Endothelial cell of umbilical vein (primary cell): Measurements from ENCODE around the gene RASL10A.

Experiments
- EZH2 ChIP-seq: IDR thresholded peaks from 2 replicates; pipeline ENCODE4 v1.6.1; 2012; ENCODE audit warnings: borderline replicate concordance, low read depth, mild to moderate bottlenecking, moderate library complexity, low read length, inconsistent platforms; ENCODE audit not compliant: severe bottlenecking
- MYC ChIP-seq: IDR thresholded peaks from one replicate; pipeline ENCODE4 v1.6.1; 2011; ENCODE audit warnings: mild to moderate bottlenecking, low read depth, low read length
- TF ChIP-seq, protein P1 (sequence below), 2 donors: IDR thresholded peaks; 1 replicate in 1 of 2; 2 replicates in 1 of 2; pipeline ENCODE4 v1.5.1; 2011; ENCODE audit warnings: low read length in 2 of 2, mild to moderate bottlenecking in 2 of 2, moderate library complexity in 2 of 2, control low read depth in 1 of 2, inconsistent platforms in 1 of 2, low read depth in 1 of 2; ENCODE audit not compliant: insufficient read depth in 1 of 2; ENCODE audit errors: extremely low read depth in 1 of 2

DNA sequence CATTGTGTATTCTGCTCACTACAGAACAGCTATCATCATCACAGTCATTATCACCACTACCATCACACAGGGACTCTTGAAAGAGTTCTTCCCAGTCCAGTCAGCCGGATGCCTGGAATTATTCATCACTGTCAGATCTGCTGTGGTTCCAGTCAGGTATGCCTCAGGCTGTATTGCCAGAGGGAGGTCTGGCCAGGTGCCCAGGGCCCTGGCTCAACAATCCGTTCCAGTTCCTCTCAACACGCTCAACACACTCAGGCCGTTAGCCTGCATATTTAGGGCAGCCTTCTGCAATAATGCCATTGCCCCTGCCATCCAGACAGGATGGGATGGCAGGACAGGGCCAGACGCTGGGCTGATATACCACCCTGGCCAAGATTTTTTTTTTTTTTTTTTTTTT, 28.6 kb upstream of the RASL10A start:
- TF ChIP-seq EZH2 (no peak), MYC (no peak)
- TF ChIP-seq, protein P1, sequence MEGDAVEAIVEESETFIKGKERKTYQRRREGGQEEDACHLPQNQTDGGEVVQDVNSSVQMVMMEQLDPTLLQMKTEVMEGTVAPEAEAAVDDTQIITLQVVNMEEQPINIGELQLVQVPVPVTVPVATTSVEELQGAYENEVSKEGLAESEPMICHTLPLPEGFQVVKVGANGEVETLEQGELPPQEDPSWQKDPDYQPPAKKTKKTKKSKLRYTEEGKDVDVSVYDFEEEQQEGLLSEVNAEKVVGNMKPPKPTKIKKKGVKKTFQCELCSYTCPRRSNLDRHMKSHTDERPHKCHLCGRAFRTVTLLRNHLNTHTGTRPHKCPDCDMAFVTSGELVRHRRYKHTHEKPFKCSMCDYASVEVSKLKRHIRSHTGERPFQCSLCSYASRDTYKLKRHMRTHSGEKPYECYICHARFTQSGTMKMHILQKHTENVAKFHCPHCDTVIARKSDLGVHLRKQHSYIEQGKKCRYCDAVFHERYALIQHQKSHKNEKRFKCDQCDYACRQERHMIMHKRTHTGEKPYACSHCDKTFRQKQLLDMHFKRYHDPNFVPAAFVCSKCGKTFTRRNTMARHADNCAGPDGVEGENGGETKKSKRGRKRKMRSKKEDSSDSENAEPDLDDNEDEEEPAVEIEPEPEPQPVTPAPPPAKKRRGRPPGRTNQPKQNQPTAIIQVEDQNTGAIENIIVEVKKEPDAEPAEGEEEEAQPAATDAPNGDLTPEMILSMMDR (IDR thresholded peaks at IDR 0.05; ENCODE audit: extremely low read depth in 1 of 2, insufficient read depth in 1 of 2, low read depth in 1 of 2, low read length in 2 of 2): no peak
